K562 (cell line): ENCODE results near the gene IMMP2L. TPM values are rescaled to one million over a fixed set of nuclear protein-coding genes. Genes with fewer than 3 reads are reported as not detected.

Experiments
- AFF4 ChIP-seq: sonication (generic); formaldehyde crosslinking; IDR thresholded peaks from 2 replicates; pipeline ENCODE4 v1.8.0; 2023; ENCODE audit warnings: mild to moderate bottlenecking, missing genetic modification reagents
- EZH2 ChIP-seq: IDR thresholded peaks from 2 replicates; pipeline ENCODE4 v1.6.1; 2012; ENCODE audit warnings: low read depth, mild to moderate bottlenecking, inconsistent platforms, low read length, borderline replicate concordance
- KDM5B ChIP-seq: fragments of 200-600 bp; sonication (generic); IDR thresholded peaks from 2 replicates; pipeline ENCODE4 v1.6.1; 2012; ENCODE audit warnings: low read depth, mild to moderate bottlenecking, moderate library complexity, low read length, control low read depth, inconsistent platforms; ENCODE audit not compliant: insufficient replicate concordance
- RBM14 ChIP-seq: fragments of 200-400 bp; formaldehyde crosslinking; IDR thresholded peaks from 2 replicates; pipeline ENCODE4 v1.6.1; 2018; ENCODE audit warnings: low read depth, mild to moderate bottlenecking, low read length, moderate library complexity, borderline replicate concordance; ENCODE audit not compliant: insufficient read depth
- ZHX1 ChIP-seq: fragments of 150-350 bp; conservative IDR thresholded peaks from 2 replicates; pipeline ENCODE4 v1.6.1; 2014; ENCODE audit warnings: low read length
- ZNF696 ChIP-seq: fragments of 250-450 bp; sonication (Bioruptor Pico); conservative IDR thresholded peaks from 2 replicates; pipeline ENCODE4 v1.4.0; 2020; ENCODE audit warnings: mild to moderate bottlenecking, moderate library complexity
- polyA plus RNA-seq, 8 experiments: library from polyadenylated mRNA; depleted of rRNA in 4 of 8; stranded (reverse) in 5 of 8; unstranded in 3 of 8; fragments of >200 nt; fragmentation: Nextera tagmentation in 2 of 8; fragmentation: Illumina TruSeq in 1 of 8; extraction: Ambion mirVana in 2 of 8; extraction: Trizol in 1 of 8; gene quantifications; 2 replicates each; pipeline versions ENCODE4 v1.2.1 to v1.2.3, GENCODE V29; 2011 to 2014; ENCODE audit warnings: inconsistent platforms in 1 of 8, missing spikeins in 1 of 8
- total RNA-seq, 7 experiments: library from RNA; depleted of rRNA in 6 of 7; stranded (reverse); fragments of >200 nt in 6 of 7; fragmentation: Illumina TruSeq in 2 of 7; extraction: Trizol in 2 of 7; gene quantifications; 2 replicates each; pipeline versions ENCODE4 v1.2.1 to v1.2.3, GENCODE V29; 2011 to 2021; ENCODE audit warnings: low replicate concordance in 1 of 7

IMMP2L gene
- total and polyA plus RNA-seq, 9 of the 15 experiments (the other 6 are each of a cell fraction or from before 2014, with no cell fraction given) = 29.7 to 116 (median 53.0) TPM

- TF ChIP-seq KDM5B = no peak
- TF ChIP-seq ZHX1 = no peak
- TF ChIP-seq ZNF696 (CRISPR knock-in tag) = no peak
- no peak for TF ChIP-seq RBM14
- no peak for TF ChIP-seq EZH2
- TF ChIP-seq AFF4 = no peak
These were observed 614.0 kb downstream of the IMMP2L start (continued) for GRCh38 chr7:110948280-110948679.
